ENCODE measurements around the gene SMAP2.

DNA sequence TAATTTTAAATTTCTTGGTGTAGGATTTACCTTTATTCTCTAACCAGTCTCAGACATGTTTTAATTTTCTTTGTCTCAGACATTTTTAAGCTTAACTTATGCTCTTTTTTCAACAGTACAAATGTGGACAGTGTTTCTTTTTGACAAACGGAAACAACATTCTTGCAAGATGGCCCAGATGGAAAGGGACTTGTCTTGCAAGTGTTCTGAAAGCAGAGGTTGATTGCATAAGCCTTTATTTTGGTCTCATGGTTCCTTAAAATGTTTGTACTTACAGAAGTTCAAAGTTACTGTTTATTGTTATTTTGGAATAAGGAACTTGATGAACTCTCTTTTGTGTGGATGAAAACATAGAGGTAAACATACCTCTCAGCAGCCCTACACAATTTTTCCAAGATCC is 22.9 kb downstream of the SMAP2 start:
- TF ChIP-seq, protein P1, sequence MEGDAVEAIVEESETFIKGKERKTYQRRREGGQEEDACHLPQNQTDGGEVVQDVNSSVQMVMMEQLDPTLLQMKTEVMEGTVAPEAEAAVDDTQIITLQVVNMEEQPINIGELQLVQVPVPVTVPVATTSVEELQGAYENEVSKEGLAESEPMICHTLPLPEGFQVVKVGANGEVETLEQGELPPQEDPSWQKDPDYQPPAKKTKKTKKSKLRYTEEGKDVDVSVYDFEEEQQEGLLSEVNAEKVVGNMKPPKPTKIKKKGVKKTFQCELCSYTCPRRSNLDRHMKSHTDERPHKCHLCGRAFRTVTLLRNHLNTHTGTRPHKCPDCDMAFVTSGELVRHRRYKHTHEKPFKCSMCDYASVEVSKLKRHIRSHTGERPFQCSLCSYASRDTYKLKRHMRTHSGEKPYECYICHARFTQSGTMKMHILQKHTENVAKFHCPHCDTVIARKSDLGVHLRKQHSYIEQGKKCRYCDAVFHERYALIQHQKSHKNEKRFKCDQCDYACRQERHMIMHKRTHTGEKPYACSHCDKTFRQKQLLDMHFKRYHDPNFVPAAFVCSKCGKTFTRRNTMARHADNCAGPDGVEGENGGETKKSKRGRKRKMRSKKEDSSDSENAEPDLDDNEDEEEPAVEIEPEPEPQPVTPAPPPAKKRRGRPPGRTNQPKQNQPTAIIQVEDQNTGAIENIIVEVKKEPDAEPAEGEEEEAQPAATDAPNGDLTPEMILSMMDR (IDR thresholded peaks at IDR 0.05) = no peak
- TF ChIP-seq POLR2A (IDR thresholded peaks at IDR 0.05) = no peak

All from heart left ventricle (tissue), 13 donors.